ENCODE results near the gene CELF4.
A peak's percentile ranks its signal among the peaks of the same experiment; 100 is the strongest.

CELF4 gene

GRCh38 chr18:37486848-37487247, 78.8 kb downstream of the CELF4 start:
- Histone ChIP-seq H3K4me3 (ENCODE audit: low read depth, low read length) (no peak overlapping the region), H3K27ac (no peak overlapping the region), H3K36me3 (replicated peaks) (no peaks in the 10 kb centered on the region), H3K27me3 (replicated peaks) (peaks cover 17% of the 10 kb centered on the region)
- in situ Hi-C loops (cut with HindIII; ENCODE audit: low pct_ligation_motif_present, low sequenced_read_pairs), result no loop called here
- TF ChIP-seq, protein P1, sequence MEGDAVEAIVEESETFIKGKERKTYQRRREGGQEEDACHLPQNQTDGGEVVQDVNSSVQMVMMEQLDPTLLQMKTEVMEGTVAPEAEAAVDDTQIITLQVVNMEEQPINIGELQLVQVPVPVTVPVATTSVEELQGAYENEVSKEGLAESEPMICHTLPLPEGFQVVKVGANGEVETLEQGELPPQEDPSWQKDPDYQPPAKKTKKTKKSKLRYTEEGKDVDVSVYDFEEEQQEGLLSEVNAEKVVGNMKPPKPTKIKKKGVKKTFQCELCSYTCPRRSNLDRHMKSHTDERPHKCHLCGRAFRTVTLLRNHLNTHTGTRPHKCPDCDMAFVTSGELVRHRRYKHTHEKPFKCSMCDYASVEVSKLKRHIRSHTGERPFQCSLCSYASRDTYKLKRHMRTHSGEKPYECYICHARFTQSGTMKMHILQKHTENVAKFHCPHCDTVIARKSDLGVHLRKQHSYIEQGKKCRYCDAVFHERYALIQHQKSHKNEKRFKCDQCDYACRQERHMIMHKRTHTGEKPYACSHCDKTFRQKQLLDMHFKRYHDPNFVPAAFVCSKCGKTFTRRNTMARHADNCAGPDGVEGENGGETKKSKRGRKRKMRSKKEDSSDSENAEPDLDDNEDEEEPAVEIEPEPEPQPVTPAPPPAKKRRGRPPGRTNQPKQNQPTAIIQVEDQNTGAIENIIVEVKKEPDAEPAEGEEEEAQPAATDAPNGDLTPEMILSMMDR (IDR thresholded peaks at IDR 0.05; ENCODE audit: low read depth, low read length, missing control alignments), result no peak
- no peak for DNase-seq

GRCh38 chr18:37484983-37485834, 80.4 kb downstream of the CELF4 start:
- peaks cover 17% of the 10 kb centered on the region for H3K27me3 ChIP-seq (replicated peaks)
- in situ Hi-C loops (cut with HindIII; ENCODE audit: low pct_ligation_motif_present, low sequenced_read_pairs), result no loop called here
- H3K36me3 ChIP-seq (replicated peaks), result no peaks in the 10 kb centered on the region
- no peak overlapping the region for H3K4me3 ChIP-seq (ENCODE audit: low read depth, low read length)
- no peak overlapping the region for H3K27ac ChIP-seq
- no peak for DNase-seq
- TF ChIP-seq, protein P1 (IDR thresholded peaks at IDR 0.05; ENCODE audit: low read depth, low read length, missing control alignments), result no peak

- H3K27me3 ChIP-seq (replicated peaks), result peaks cover 17% of the 10 kb centered on the region
- H3K4me3 ChIP-seq (ENCODE audit: low read depth, low read length), result no peak overlapping the region
- no peak overlapping the region for H3K27ac ChIP-seq
- no peaks in the 10 kb centered on the region for H3K36me3 ChIP-seq (replicated peaks)
- in situ Hi-C loops (cut with HindIII; ENCODE audit: low pct_ligation_motif_present, low sequenced_read_pairs), result no loop called here
- TF ChIP-seq, protein P1 (IDR thresholded peaks at IDR 0.05; ENCODE audit: low read depth, low read length, missing control alignments), result no peak
- no peak for DNase-seq
Measured at GRCh38 chr18:37483984-37484819, 81.4 kb downstream of the CELF4 start.

- H3K27ac ChIP-seq, result no peak overlapping the region
- in situ Hi-C loops (cut with HindIII; ENCODE audit: low pct_ligation_motif_present, low sequenced_read_pairs), result no loop called here
- H3K36me3 ChIP-seq (replicated peaks), result no peaks in the 10 kb centered on the region
- H3K27me3 ChIP-seq (replicated peaks), result peaks cover 17% of the 10 kb centered on the region
- TF ChIP-seq, protein P1 (IDR thresholded peaks at IDR 0.05; ENCODE audit: low read depth, low read length, missing control alignments), result no peak
- DNase-seq, result peak; percentile 7
- H3K4me3 ChIP-seq (ENCODE audit: low read depth, low read length), result no peak overlapping the region
Measured at GRCh38 chr18:37483221-37483971, 82.2 kb downstream of the CELF4 start.

GRCh38 chr18:37482433-37482832, 83.2 kb downstream of the CELF4 start:
- Histone ChIP-seq H3K27ac (no peak overlapping the region), H3K27me3 (replicated peaks) (peaks cover 17% of the 10 kb centered on the region), H3K4me3 (ENCODE audit: low read depth, low read length) (no peak overlapping the region), H3K36me3 (replicated peaks) (no peaks in the 10 kb centered on the region)
- DNase-seq, result no peak
- TF ChIP-seq, protein P1 (IDR thresholded peaks at IDR 0.05; ENCODE audit: low read depth, low read length, missing control alignments), result no peak
- in situ Hi-C loops (cut with HindIII; ENCODE audit: low pct_ligation_motif_present, low sequenced_read_pairs), result no loop called here
